GM18502 (cell line): ENCODE measurements around the gene DCST1.
A peak's percentile ranks its signal among the peaks of the same experiment; 100 is the strongest.

Source experiments
- ATAC-seq: cut with Tn5 transposase; IDR thresholded peaks from one replicate; pipeline ENCODE4 v1.9.1; 2021; ENCODE audit warnings: mild to moderate bottlenecking; ENCODE audit not compliant: unreplicated experiment, poor library complexity

DCST1 gene

GRCh38 chr1:155070158-155070621 is 36.6 kb downstream of the DCST1 start:
- no peak for ATAC-seq

- peak; percentile 80 for ATAC-seq
Measured at GRCh38 chr1:155070721-155071569, 37.3 kb downstream of the DCST1 start.

DNA sequence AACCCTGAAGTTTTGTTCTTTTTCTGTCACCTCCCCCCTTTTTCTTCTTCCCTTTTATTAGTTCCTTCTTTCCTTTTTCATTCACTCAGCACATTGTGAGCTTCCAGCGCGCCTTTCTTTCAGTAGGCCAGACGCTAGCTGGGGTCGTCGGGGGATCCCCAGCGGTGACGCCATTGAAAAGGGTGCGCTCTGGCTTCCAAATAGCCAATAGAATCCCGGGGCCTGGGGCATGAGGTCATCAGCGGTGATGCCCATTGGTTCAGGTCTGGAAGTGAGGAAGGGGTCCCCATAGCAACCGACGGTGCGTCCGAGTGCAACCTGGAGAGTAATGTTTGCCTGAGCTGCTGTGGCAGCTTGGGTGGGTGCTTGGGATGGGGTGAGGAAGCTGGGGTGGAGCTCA is 38.1 kb downstream of the DCST1 start:
- ATAC-seq, result no peak

GRCh38 chr1:155072531-155073289 is 39.1 kb downstream of the DCST1 start:
- no peak for ATAC-seq

GRCh38 chr1:155073377-155074242 is 40.0 kb downstream of the DCST1 start:
- ATAC-seq, result no peak

DNA sequence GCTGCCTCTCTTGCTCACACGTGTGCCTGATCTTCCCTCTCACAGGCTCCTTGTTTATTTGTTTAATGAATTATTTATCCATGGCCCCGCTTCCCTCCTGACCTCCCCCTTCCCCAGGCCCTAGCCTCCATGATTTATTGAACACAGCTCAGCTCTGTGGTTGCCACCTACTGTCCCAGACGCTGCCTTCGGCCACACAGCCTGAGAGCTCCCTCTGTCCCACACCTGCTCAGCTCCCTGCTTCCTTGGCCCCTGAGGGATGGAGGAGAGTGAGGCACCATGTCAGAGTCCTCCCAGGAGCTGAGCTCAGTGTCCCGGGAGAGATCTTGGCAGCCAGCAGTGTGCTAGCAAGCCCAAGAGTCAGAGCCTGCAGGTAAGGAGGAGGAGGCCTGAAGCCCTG is 41.9 kb downstream of the DCST1 start:
- no peak for ATAC-seq

DNA sequence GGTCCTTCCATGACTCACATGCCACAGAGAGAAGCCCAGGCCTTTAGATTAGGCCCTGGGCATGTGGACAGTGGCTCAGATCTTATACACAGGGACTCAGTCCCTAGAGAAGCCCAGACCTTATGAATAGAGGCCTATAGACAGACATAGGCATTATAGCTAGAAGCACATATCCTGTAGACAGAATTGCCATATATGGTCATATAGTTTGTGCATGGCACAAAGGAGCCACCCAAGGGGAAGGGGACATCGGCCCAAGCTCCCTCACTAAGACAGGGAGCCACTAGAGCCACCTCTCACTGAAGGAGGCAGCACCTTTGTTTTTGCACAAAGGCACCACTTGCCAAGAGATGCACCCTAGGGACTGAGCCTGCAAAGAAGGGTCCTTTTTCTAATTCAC is 42.7 kb downstream of the DCST1 start:
- no peak for ATAC-seq

DNA sequence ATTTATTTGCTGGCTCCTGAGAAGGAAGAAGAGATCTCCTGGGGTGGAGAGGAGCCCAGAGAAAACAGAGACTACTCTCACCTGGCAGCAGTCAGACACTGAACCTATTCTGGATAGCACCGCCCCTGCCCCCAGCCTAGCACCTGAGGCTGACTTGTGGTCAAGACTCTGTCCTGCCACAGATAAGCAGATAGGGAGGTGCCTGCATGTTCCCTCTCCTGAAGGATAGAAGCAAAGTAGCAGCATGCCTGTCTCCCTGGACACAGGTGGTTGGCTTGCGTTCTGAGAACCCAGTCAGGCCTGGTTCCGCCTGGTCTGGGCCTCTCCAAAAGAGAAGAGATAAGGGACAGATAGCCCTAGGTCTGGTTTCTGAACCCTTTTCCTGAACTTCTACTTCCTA is 43.7 kb downstream of the DCST1 start:
- ATAC-seq, result no peak

DNA sequence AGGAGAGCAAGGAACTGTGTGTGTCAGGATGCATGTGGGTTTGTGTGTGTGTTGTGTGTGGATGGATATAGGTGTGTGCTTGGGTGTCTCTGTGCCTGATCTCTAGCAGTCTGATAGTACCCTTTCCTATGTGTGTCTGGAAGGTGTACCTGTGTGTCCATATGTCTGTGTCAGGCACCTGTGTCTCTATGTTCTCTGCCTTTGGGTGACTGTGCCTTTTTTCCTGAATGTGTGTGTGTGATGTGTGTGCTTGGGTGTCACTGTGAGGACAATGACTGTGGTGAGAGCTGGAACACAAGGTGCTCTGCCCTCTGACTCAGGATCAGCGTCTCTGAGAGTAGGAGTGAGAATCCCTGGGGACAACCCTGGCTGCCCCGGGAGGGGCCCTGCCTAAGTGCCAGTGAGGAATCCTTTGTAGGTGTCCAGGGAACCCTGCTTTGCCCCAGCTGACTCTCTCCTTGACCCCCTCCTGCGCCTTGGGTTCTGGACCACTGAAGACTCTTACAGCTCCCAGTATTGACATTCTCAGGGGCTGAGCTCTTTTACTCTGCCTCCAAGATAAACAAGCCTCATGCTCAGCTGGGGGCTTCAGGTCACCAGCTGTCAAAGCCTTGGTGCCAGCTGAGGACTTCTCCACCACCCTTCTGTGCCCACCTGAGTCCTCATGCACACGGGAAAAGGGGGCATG is 44.3 kb downstream of the DCST1 start:
- ATAC-seq, result no peak

DNA sequence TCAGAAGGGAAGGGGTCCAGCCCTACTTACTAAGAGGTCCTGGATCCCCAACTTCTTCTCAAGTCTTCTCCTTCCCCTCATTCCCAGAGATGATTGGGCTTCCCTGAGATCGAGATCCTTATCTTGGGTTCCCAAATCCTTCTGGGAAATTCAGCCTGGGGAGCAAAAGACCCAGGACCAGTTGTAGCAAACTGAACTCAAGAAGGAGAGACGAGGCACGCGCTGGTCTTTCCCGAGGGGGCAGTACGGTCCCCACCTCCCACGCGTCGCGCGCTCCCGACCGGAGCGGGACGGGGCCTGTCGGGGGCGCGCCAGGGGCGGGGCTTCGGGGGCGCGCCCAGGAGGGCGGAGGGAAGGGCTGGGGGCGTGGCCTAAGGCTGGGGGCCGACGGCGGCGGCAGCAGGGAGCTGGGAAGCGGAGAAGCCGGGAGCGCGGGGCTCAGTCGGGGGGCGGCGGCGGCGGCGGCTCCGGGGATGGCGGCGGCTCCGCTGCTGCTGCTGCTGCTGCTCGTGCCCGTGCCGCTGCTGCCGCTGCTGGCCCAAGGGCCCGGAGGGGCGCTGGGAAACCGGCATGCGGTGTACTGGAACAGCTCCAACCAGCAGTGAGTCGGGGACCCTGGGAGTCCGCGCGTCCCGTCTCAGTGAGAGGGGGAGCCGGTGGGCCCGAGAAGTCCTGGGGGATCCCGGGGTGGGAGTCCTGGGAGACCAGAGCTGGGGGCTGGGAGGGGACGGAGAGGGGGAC is 45.0 kb downstream of the DCST1 start, which contains the start of gene EFNA3:
Gene EFNA3 (plus strand): TSS at position 369 of the 741 bp plus-strand sequence. CDS start 105 bp downstream, at position 474.
- ATAC-seq, result no peak

DNA sequence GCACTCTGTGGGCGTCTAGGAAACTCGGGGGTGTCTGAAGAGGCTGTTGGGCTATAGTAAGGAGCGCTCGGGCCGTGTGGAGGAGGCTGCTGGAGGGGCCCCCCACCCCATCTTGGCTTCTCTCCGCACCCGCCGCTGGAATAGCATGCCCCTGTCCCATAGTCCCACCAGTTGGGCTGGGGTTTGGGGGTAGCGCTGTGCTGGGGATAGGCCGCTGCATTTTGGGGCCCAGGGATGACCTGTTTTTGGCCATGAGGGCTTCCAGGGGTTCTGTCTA is 45.5 kb downstream of the DCST1 start:
- ATAC-seq, result no peak

GRCh38 chr1:155079487-155080311 is 46.1 kb downstream of the DCST1 start:
- ATAC-seq, result no peak

DNA sequence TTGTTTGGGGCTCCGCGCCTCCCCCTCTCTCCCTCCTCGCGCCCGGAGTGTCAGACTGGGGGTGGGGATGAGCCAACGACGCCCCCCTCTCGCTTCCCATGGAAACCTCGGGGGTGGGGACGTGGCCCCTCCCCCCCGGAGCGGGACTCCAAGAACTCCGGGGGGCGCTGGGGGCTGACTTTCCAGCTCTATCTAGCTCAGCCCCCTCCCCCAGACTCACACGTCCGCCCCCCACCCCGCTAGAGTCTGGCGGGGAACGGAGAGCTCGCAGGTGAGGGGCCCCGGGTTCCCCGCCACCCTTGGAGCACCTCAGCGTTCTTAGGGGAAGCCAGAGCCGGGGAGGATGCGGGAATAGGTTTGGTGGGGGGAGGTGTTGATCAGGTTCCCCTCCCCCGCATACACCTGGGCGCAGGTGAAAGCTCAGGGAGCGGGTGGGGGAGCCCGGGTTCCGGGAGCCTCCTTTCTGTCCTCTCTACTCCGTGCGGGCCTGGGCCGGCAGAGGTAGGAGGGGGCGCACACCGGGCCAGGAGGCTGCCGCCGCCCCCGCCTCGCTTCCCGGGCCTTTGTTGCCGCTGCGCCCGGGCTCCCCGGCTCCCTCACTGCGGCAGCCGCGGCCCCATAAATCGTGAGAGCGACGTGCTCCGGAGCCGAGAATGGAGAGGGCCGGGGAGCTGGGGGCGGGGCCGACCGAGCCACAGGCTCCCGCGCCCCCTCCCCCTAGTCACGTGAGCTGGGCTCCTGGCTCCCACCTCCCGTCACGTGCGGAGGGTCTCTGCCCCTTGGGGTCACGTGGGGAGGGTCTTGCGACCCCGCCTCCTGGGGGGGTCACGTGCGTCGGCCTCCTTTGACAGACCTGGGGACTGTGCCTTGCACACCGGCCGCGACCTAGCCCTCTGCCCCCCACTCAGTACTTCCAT is 46.9 kb downstream of the DCST1 start:
- ATAC-seq, result no peak

DNA sequence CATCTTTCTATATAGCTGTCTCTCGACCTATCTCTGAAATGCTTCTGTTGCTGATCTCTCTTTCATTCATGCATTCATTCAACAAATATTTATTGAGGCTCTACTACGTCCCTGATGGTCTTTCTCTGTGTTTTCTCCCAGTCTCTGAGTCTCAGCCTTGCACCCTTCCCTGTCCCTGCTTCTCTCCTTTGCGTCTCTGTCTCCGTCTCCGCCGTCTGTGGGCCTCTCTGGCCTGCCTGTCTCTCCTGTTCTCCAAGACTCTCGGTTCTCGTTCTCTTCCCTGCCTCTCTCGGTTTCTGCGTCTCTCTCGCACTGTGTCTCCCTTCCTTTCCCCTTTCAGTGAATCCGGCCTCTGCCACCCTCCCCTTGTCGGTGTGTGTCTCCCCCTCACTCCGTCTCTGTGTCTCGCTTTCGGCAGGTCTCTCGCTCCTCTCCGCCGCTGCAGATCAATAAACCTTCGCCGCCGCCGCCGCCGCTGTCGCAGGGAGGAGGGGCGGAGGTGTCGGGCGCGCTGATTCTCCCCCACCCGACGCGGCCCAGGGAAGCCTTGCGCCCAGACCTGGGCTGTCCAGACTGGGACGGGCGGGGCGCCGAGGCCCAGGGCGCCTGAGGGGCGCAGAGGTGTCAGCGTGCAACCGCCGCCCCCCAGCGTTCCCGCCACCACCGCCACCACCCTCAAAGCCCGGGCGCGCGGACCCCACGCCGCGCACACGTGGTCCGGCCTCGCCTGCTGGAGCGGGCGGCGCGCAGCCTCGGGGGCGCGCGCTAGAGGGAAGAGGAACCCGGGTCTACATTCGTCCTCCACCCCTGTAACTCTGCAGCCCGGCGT is 48.1 kb downstream of the DCST1 start:
- ATAC-seq, result no peak

- ATAC-seq, result no peak
Measured at GRCh38 chr1:155082301-155083051, 48.9 kb downstream of the DCST1 start.

- no peak for ATAC-seq
Measured at GRCh38 chr1:155083052-155083541, 49.5 kb downstream of the DCST1 start.
